HepG2 (cell line): ENCODE data around the gene MRM1. TPM values are rescaled to one million over a fixed set of nuclear protein-coding genes. Genes with fewer than 3 reads are reported as not detected.
A peak's percentile ranks its signal among the peaks of the same experiment; 100 is the strongest.

ENCODE experiments used
- CEBPG ChIP-seq: IDR thresholded peaks from 2 replicates; pipeline ENCODE4 v1.6.1; 2016
- CHD4 ChIP-seq: fragments of 200-600 bp; sonication (generic); IDR thresholded peaks from 2 replicates; pipeline ENCODE4 v1.7.0; 2017; ENCODE audit warnings: mild to moderate bottlenecking, low read length, borderline replicate concordance
- FOSL2 ChIP-seq: sonication (generic); formaldehyde crosslinking; IDR thresholded peaks from 2 replicates; pipeline ENCODE4 v1.4.0; 2020; ENCODE audit warnings: missing genetic modification reagents
- GTF3A ChIP-seq: sonication (generic); formaldehyde crosslinking; conservative IDR thresholded peaks from 2 replicates; pipeline ENCODE4 v1.4.0; 2020; ENCODE audit warnings: mild to moderate bottlenecking, missing genetic modification reagents
- HNF4G ChIP-seq, 2 experiments: sonication (generic) in 1 of 2; formaldehyde crosslinking in 1 of 2; IDR thresholded peaks; 2 replicates each; pipeline versions ENCODE4 v1.4.0 to v1.6.1; 2011 to 2020; ENCODE audit warnings: borderline replicate concordance in 2 of 2, low read depth in 2 of 2, mild to moderate bottlenecking in 2 of 2, low read length in 1 of 2, missing genetic modification reagents in 1 of 2, moderate library complexity in 1 of 2
- HOXA5 ChIP-seq: sonication (generic); formaldehyde crosslinking; IDR thresholded peaks from 2 replicates; pipeline ENCODE4 v1.4.0; 2020; ENCODE audit warnings: missing genetic modification reagents
- MBD4 ChIP-seq: IDR thresholded peaks from 2 replicates; pipeline ENCODE4 v1.6.1; 2012; ENCODE audit warnings: low read length, inconsistent platforms, borderline replicate concordance
- NBN ChIP-seq: fragments of 450-650 bp; conservative IDR thresholded peaks from 2 replicates; pipeline ENCODE4 v1.6.1; 2017
- NCOA1 ChIP-seq: sonication (generic); formaldehyde crosslinking; IDR thresholded peaks from 2 replicates; pipeline ENCODE4 v1.9.0; 2021; ENCODE audit warnings: missing genetic modification reagents
- NR2C2 ChIP-seq: sonication (generic); formaldehyde crosslinking; IDR thresholded peaks from 2 replicates; pipeline ENCODE4 v1.4.0; 2020; ENCODE audit warnings: missing genetic modification reagents, mild to moderate bottlenecking, moderate library complexity, borderline replicate concordance
- NR2F2 ChIP-seq: IDR thresholded peaks from 2 replicates; pipeline ENCODE4 v1.6.1; 2012; ENCODE audit warnings: low read depth, inconsistent platforms, borderline replicate concordance
- RARG ChIP-seq: sonication (generic); formaldehyde crosslinking; IDR thresholded peaks from 2 replicates; pipeline ENCODE4 v1.4.0; 2020; ENCODE audit warnings: low read depth, mild to moderate bottlenecking, missing genetic modification reagents
- TARDBP ChIP-seq: sonication (generic); formaldehyde crosslinking; IDR thresholded peaks from 2 replicates; pipeline ENCODE4 v1.8.0; 2022; ENCODE audit warnings: mild to moderate bottlenecking, missing genetic modification reagents
- ZBTB42 ChIP-seq: sonication (generic); formaldehyde crosslinking; IDR thresholded peaks from 2 replicates; pipeline ENCODE4 v1.5.0; 2020; ENCODE audit warnings: mild to moderate bottlenecking, missing genetic modification reagents
- ZKSCAN5 ChIP-seq: sonication (generic); formaldehyde crosslinking; IDR thresholded peaks from 2 replicates; pipeline ENCODE4 v1.5.1; 2020; ENCODE audit warnings: mild to moderate bottlenecking, missing genetic modification reagents
- ZNF121 ChIP-seq: sonication (generic); formaldehyde crosslinking; IDR thresholded peaks from 2 replicates; pipeline ENCODE4 v1.5.0; 2020; ENCODE audit warnings: mild to moderate bottlenecking, missing genetic modification reagents
- ZNF124 ChIP-seq: sonication (generic); formaldehyde crosslinking; IDR thresholded peaks from 2 replicates; pipeline ENCODE4 v1.4.0; 2020; ENCODE audit warnings: missing genetic modification reagents
- ZNF263 ChIP-seq: sonication (generic); formaldehyde crosslinking; IDR thresholded peaks from 2 replicates; pipeline ENCODE4 v1.4.0; 2020; ENCODE audit warnings: missing genetic modification reagents
- ZNF337 ChIP-seq: sonication (generic); formaldehyde crosslinking; IDR thresholded peaks from 2 replicates; pipeline ENCODE4 v1.5.1; 2020; ENCODE audit warnings: missing genetic modification reagents, low read depth, mild to moderate bottlenecking, borderline replicate concordance
- ZNF496 ChIP-seq: sonication (generic); formaldehyde crosslinking; IDR thresholded peaks from 2 replicates; pipeline ENCODE4 v1.8.1; 2023; ENCODE audit warnings: mild to moderate bottlenecking, moderate library complexity, missing genetic modification reagents; ENCODE audit not compliant: insufficient replicate concordance
- ZNF510 ChIP-seq: sonication (generic); formaldehyde crosslinking; IDR thresholded peaks from 2 replicates; pipeline ENCODE4 v1.4.0; 2020; ENCODE audit warnings: low read depth, mild to moderate bottlenecking, missing genetic modification reagents
- ZNF556 ChIP-seq: sonication (generic); formaldehyde crosslinking; IDR thresholded peaks from 2 replicates; pipeline ENCODE4 v1.4.0; 2020; ENCODE audit warnings: mild to moderate bottlenecking, missing genetic modification reagents, borderline replicate concordance
- ZNF605 ChIP-seq: sonication (generic); formaldehyde crosslinking; IDR thresholded peaks from 2 replicates; pipeline ENCODE4 v1.8.0; 2022; ENCODE audit warnings: mild to moderate bottlenecking, missing genetic modification reagents
- ZNF777 ChIP-seq: sonication (generic); formaldehyde crosslinking; IDR thresholded peaks from 2 replicates; pipeline ENCODE4 v1.4.0; 2020; ENCODE audit warnings: missing genetic modification reagents
- polyA plus RNA-seq, 8 experiments: library from polyadenylated mRNA; depleted of rRNA in 3 of 8; stranded (reverse) in 7 of 8; unstranded in 1 of 8; fragments of >200 nt; fragmentation: Illumina TruSeq in 4 of 8; extraction: Trizol in 4 of 8; gene quantifications; 2 replicates each; pipeline versions ENCODE4 v1.2.1 to v1.2.3, GENCODE V29; 2011 to 2016; ENCODE audit warnings: low read depth in 4 of 8, missing spikeins in 1 of 8, mixed read lengths in 1 of 8; ENCODE audit not compliant: insufficient read depth in 1 of 8
- total RNA-seq, 5 experiments: library from RNA; depleted of rRNA; stranded (reverse); fragments of >200 nt; fragmentation: Illumina TruSeq; extraction: Trizol; gene quantifications; 2 replicates each; pipeline ENCODE4 v1.2.3, GENCODE V29; 2016; ENCODE audit warnings: low read depth in 1 of 5
- TF ChIP-seq, protein P1 (sequence below): sonication (generic); formaldehyde crosslinking; IDR thresholded peaks from 2 replicates; pipeline ENCODE4 v1.8.0; 2022; ENCODE audit warnings: missing genetic modification reagents, low read depth, mild to moderate bottlenecking, borderline replicate concordance
- TF ChIP-seq, protein P2 (sequence below): sonication (generic); formaldehyde crosslinking; IDR thresholded peaks from 2 replicates; pipeline ENCODE4 v1.5.1; 2020; ENCODE audit warnings: missing genetic modification reagents, mild to moderate bottlenecking, borderline replicate concordance

Gene MRM1
- total and polyA plus RNA-seq, 2 of the 13 experiments (the other 11 are each of a cell fraction or from before 2014, with no cell fraction given), result 4.1 to 11.3 TPM

GRCh38 chr17:36601303-36602029 is at the start of gene MRM1 (continued):
- 0 out of 2 replicates have a peak, but pooled peaks have one; percentile 25 for TF ChIP-seq ZBTB42 (CRISPR knock-in tag)
- peak; percentile 92; the same call in 1 of the 2 replicates for TF ChIP-seq ZNF337 (CRISPR knock-in tag)
- TF ChIP-seq ZNF605 (CRISPR knock-in tag), result peak; percentile 74; the same call in 1 of the 2 replicates
- TF ChIP-seq HNF4G (IDR thresholded peaks at IDR 0.05; ENCODE audit: borderline replicate concordance, low read depth, low read length), result no peak
- no peak for TF ChIP-seq HNF4G (CRISPR knock-in tag; IDR thresholded peaks at IDR 0.05; ENCODE audit: borderline replicate concordance, low read depth)
- TF ChIP-seq FOSL2 (CRISPR knock-in tag), result peak; percentile 13
- no peak for TF ChIP-seq NBN
- TF ChIP-seq TARDBP, result no peak
- TF ChIP-seq NR2F2, result peak; percentile 61; the same call in 1 of the 2 replicates
- TF ChIP-seq NR2C2 (CRISPR knock-in tag), result peak; percentile 59; the same call in 1 of the 2 replicates
- TF ChIP-seq ZNF121 (CRISPR knock-in tag), result 0 out of 2 replicates have a peak, but pooled peaks have one; percentile 50
- TF ChIP-seq ZNF124 (CRISPR knock-in tag), result peak; percentile 47; the same call in 1 of the 2 replicates
- TF ChIP-seq GTF3A (CRISPR knock-in tag), result no peak
- TF ChIP-seq HOXA5 (CRISPR knock-in tag), result peak; percentile 87
- TF ChIP-seq, protein P1, sequence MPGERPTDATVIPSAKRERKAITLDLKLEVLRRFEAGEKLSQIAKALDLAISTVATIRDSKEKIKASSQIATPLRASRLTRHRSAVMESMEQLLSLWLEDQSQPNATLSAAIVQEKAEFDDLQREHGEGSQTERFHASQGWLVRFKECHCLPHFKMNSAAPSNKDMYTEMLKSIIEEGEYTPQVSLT (CRISPR knock-in tag), result no peak
- no peak for TF ChIP-seq ZNF263
- TF ChIP-seq MBD4, result no peak
- TF ChIP-seq, protein P2, sequence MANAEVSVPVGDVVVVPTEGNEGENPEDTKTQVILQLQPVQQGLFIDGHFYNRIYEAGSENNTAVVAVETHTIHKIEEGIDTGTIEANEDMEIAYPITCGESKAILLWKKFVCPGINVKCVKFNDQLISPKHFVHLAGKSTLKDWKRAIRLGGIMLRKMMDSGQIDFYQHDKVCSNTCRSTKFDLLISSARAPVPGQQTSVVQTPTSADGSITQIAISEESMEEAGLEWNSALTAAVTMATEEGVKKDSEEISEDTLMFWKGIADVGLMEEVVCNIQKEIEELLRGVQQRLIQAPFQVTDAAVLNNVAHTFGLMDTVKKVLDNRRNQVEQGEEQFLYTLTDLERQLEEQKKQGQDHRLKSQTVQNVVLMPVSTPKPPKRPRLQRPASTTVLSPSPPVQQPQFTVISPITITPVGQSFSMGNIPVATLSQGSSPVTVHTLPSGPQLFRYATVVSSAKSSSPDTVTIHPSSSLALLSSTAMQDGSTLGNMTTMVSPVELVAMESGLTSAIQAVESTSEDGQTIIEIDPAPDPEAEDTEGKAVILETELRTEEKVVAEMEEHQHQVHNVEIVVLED (CRISPR knock-in tag), result peak; percentile 59; the same call in 1 of the 2 replicates
- peak; percentile 70 for TF ChIP-seq NCOA1 (CRISPR knock-in tag)
- no peak; the same call in 1 of the 2 replicates for TF ChIP-seq RARG
- no peak for TF ChIP-seq ZNF510 (CRISPR knock-in tag)
- peak; percentile 83 for TF ChIP-seq ZNF777 (CRISPR knock-in tag)
- no peak for TF ChIP-seq ZNF556 (CRISPR knock-in tag)
- TF ChIP-seq ZNF496 (CRISPR knock-in tag), result no peak
- TF ChIP-seq CHD4, result no peak
- TF ChIP-seq ZKSCAN5 (CRISPR knock-in tag), result 0 out of 2 replicates have a peak, but pooled peaks have one; percentile 62
- TF ChIP-seq CEBPG (CRISPR knock-in tag), result no peak
